NAMALWA (cell line): Measurements from ENCODE around the gene SPNS3.

Source experiments
- DNase-seq: peaks from one replicate; pipeline ENCODE4 v3.0.0-alpha.2; 2015; ENCODE audit warnings: low spot score

Gene SPNS3

DNA sequence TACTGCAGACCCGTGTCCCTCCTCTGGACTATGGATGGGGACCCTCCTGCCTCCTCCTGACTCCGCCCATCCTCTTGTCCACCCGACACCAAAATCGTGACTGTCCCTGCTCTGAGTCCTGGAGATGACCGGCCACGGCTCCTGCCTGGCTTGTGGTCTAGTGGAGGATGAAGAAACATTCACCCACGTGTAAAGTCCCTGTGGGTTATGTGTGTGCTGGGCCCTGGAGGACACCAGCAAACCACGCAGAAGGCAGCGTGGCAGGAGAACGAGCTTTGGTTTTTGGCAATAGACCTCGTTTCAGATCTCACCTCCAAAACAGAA is 76.8 kb downstream of the SPNS3 start:
- no peak for DNase-seq

DNA sequence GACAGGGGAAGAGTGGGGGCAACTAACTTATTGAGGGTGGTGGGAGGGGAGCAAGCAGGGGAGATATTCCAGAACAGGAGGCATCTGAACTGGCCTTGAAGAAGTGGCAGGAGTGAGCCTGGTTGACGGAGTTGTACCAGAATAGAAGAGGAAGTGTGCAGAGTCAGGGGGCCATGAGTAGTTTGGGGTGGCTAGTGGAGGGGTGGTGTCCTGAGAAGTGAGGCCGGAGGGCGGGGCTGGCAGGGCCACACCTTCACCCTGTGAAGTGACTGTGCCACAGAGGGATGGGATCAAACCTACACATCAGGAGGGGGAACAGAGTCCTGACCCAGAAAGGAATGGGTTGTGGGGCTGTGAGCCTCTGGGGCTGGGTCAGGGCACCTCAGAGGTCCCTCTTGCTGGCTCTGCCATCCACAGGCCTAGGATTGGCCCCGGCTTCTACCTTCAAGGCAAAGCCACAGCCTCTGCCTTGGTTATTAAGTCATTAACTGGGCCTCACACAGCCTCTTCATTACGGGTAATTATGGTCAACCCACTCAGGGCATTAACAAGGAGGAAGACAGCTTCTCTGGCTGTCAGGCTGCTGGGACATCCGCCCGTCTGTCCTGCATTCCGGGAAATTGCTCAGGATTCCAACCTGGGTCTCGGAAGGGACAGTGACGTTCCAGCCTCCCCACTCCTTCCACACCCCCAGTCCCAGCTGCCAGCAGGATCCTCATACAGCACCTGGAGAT is 77.6 kb downstream of the SPNS3 start:
- no peak for DNase-seq

- DNase-seq = no peak
Measured at GRCh38 chr17:4512156-4513112, 78.7 kb downstream of the SPNS3 start.

DNA sequence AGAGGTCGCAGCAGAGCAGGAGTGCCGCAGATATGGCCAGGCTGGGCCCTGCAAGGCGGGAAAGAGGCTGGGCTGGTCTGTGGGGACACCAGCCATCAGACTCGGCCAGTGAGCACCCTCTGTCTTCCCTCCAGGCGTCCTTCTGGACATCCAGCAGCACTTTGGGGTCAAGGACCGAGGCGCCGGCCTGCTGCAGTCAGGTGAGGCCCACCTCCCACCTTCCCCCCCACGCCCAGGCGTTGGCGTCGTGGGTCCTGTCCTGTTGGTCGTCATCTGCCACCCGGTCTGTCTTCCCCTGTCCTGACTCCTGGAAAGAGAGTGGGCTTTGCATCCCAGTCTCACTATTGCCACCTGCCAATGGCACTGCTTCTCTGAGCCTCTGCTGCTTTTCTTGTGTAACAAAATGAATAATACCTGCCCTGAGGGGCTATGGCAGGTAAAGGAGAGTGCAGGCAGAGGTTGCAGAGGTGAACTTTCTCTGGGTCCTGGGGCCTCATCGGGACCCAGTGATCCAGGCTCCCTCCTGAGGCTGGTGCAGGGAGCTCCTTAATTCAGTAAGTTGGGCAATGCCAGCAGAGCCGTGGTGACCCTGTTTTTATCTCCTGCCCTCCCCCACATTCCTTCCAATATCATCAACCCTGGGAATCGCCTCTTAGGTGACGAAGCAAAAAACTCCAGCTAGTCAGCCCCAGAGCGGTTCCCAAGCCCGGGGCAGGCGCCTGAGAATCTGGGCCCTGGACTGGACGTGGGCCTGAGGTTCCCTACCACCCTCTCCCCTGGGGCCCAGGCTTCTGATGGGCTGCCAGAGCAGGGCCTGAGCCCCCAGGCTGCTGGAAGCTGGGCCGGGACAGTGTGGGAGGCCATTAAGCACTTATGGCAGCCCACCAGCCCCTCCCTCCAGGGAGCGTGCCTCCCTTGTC is 79.6 kb downstream of the SPNS3 start:
- DNase-seq = no peak

- DNase-seq = no peak
Measured at GRCh38 chr17:4514206-4514605, 80.5 kb downstream of the SPNS3 start.

- no peak for DNase-seq
Measured at GRCh38 chr17:4514779-4515178, 81.0 kb downstream of the SPNS3 start.

DNA sequence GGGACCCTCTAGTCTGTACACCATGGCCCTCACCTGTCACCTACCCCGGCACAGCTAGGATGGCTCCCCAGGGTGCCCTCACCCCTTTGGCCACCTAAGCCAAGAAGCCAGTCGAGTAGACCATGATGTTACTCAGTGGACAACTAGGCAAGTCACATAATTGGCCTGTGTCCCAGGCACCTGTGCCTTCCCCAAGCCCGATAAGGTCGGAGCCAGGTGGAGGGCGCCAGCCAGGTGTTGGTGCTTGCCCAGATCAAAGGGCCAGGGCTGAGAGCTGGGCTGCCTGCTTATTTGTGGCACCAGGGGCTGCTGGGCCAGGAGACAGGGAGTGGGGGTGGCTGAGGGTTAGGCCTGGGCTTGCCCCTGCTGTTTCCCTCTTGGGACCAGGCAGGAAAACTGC is 81.8 kb downstream of the SPNS3 start:
- no peak for DNase-seq

DNA sequence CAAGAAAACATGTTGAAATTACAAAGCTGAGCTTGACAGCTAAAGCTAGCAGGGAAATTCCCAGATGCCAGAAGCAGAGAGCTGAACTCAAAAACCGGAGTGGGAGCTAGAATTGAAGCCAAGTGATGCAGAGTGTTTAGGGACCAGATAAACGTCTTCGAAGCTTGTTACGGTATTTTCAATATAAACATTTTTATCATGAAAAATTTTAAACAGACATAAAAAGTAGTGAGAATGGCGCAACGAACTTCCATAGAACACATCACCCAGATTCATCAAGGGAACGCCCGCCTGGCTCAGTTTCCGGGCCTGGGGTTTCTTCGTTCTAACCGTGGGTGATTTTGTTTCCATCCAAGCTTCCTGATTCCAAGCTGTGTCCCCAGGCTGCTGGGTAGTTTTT is 83.0 kb downstream of the SPNS3 start:
- no peak for DNase-seq

GRCh38 chr17:4518901-4519300 is 85.2 kb downstream of the SPNS3 start:
- DNase-seq = no peak

- DNase-seq = no peak
Measured at GRCh38 chr17:4519361-4519788, 85.6 kb downstream of the SPNS3 start.

GRCh38 chr17:4520060-4520893 is 86.5 kb downstream of the SPNS3 start:
- DNase-seq = no peak

DNA sequence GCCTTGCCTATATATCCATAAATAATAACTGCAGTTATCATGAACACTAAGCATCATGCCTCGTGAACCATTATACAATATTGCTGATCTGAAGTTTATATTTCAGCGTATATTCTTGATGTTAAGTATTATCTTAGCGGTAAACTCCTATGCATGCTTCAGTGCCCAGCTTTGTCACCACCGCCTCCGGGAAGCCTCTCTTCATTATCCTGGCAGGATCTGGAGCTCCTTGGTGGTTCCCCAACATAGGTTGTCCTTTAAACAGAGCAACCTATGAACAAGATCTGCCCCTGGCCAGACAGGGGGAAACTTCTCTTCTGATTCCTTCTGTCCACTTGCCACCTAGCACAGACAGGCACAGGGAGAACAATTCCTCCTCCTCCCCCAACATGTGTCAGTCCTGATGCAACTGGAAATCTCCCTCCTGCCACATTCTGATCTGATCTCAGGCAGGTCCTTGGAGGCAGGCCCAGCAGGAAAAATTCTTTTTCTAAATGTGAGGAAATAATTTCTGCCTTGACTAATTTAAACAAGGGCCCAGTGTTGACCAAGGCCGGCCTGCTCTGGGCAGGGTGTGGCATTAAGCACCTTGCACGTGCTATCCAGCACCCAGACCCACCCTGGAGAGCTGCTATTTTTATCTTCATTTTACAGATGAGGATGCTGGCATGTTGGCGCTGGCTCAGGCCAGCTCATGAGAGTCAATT is 87.3 kb downstream of the SPNS3 start:
- no peak for DNase-seq

DNA sequence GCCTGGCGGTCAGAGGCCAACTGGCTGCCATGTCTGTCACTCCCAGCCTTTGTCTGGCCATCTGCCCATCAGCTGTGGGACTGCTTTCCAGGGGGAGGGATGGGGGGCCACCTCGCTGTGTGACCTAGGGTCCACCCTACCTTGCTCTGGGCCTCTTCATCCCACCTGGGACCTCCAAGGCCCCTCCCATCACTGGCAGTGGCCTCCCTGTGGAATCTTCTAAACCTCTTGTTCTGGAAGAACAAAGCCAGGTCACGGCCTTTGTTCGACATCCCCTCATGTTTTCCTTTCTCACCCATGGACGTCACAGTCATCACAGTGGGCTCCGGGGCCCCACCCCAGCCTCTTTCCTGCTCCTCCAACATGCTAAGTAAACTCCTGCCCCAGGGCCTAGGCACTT is 88.9 kb downstream of the SPNS3 start:
- no peak for DNase-seq

DNA sequence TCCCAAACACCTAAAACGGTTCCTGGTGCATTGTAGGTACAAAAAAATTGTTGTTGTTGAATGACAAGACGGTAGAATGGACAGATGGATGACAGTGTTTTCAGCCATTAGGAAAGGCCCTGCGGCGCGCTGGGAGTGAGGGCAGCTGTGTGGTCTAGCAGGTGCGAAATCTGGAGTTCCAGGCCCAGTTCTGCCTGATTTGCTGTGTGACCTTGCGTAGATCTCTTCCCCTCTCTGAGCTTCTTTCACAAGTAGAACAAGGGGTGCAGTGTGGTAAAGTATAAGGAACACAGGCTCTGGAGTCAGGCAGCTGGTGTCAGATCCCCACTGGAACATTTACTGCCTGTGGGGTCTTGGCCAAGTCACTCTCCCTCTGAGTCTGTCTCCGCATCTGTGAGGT is 90.2 kb downstream of the SPNS3 start:
- DNase-seq = no peak

GRCh38 chr17:4525691-4526397 is 92.1 kb downstream of the SPNS3 start:
- no peak for DNase-seq

DNA sequence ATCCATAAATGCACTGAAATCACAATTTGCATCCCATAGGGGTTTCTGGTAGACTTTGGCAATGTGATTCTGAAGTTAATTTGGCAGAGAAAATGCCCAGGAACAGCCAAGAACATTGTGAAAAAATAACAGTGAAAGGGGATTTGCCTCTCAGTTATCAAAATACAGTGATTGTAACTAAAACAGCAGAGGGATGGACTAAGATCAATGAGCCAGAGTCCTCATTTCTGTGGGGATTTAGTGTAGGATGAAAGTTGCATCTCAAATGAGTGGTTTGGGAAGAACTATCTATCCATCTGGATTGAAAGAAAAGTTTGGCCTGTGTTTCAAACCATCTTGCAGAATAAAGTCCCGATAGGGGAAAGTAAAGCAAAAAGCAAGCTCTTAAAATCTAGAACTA is 93.4 kb downstream of the SPNS3 start:
- DNase-seq = no peak

DNA sequence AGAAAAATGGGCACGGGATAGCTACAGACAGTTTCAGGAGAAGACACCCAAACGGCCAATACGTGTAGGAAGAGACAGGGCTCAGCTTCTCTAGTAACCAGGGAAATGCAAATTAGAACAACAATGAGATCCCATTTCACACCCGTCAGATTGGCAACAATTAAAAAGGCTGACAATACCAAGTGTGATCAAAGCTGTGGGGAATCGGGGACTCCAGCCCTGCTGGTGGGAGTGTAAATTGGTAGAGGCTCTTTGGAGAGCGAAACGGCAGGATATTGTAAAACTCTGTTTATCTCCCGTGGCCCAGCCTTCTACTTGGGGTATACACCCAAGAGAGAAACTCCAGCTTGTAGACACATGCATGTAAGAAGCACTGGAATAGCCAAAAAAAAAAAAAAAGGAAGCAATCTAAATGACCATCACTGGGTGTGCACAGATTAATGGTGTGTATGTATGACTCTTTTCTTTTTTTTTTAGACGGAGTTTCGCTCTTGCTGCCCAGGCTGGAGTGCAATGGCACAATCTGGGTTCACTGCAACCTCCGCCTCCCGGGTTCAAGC is 93.9 kb downstream of the SPNS3 start:
- DNase-seq = no peak

DNA sequence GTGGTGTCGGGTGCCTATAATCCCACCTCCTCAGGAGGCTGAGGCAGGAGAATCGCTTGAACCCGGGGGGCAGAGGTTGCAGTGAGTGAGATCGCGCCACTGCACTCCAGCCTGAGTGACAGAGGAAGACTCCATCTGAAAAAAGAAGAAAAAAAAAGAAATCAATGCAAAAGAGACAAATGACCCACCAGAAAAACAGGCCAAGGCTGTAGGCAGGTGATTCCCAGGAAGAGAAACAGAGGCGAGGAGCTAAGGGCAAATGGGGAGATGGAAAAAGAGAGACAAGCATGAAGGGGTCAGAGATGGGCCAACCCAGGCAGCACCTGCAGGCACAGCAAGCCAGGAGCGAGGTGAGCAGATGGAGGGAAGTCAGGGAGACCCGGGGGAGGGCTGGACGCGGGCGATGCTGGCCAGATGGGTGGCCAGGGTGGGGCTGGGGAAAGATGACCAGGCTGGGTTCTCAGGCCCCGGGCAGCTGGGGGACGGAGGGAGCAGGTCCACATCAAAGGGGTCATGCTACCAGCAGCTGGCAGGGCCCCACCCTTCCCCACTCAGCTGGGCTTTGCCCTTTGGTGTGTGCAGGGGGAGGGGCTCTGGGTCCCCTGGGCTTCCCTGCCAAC is 95.9 kb downstream of the SPNS3 start:
- DNase-seq = no peak
